C4-2B (cell line): ENCODE results near the gene SNX25.

Source experiments
- H3K27ac ChIP-seq: fragments of 450-650 bp; 2 replicates; pipeline ENCODE4 v1.5.1; 2017
- CTCF ChIP-seq: fragments of 450-650 bp; conservative IDR thresholded peaks from 2 replicates; pipeline ENCODE4 v1.5.1; 2017; ENCODE audit warnings: mild to moderate bottlenecking
- ZFX ChIP-seq: fragments of 450-650 bp; IDR thresholded peaks from 2 replicates; pipeline ENCODE4 v1.6.1; 2017

The SNX25 gene

GRCh38 chr4:185215261-185215660 lies 5.9 kb downstream of the SNX25 start:
- H3K27ac ChIP-seq, result no peak overlapping the region

GRCh38 chr4:185217408-185217975 lies 8.1 kb downstream of the SNX25 start:
- no peak overlapping the region for H3K27ac ChIP-seq
- no peak for TF ChIP-seq ZFX
- no peak for TF ChIP-seq CTCF

More at GRCh38 chr4:185215261-185215660, 5.9 kb downstream of the SNX25 start:
- TF ChIP-seq CTCF (no peak), ZFX (no peak)

- no peak overlapping the region for H3K27ac ChIP-seq
- TF ChIP-seq CTCF (no peak), ZFX (no peak)
Measured at GRCh38 chr4:185218312-185218711, 8.9 kb downstream of the SNX25 start.

DNA sequence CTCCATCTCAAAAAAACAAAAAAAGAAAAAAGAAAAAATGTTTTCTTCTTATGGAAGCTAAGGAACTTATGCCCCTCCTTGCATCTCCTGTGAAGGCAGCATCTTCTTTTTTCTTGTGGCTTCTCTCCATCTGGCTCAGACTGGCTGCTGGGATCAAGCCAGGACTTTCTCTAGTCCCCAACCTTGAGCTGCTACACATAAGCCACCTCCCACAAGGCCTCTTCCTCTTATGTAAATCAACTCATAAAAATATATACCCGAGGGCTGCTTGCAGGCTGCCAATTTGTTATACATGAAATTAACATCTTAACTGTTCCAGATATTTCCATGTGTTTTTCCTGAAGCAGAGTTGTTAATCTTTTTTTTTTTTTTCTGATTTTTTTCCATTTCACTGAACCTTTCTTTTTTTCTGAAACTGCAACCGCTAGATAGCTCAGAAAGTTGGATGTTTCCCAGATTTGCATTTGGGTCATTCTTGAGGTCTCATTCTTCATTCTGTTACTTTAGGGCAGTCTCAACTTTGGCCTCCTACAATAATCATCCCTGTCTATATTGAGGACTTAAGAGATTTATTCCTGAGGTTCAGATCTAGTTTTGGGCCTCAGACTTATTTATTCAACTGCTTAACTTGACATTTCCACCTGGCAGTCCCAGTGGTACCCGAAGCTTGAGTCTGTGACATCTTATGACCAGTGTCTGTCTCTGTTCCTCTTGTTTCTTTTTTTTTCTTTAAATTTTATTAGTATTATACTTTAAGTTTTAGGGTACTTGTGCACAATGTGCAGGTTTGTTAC lies 10.3 kb downstream of the SNX25 start:
- no peak overlapping the region; the same call in 1 of the 2 replicates for H3K27ac ChIP-seq
- TF ChIP-seq ZFX (no peak), CTCF (no peak)

GRCh38 chr4:185221491-185221890 lies 12.1 kb downstream of the SNX25 start:
- no peak overlapping the region for H3K27ac ChIP-seq
- TF ChIP-seq CTCF (no peak), ZFX (no peak)

- TF ChIP-seq CTCF, result no peak
- no peak for TF ChIP-seq ZFX
- no peak overlapping the region for H3K27ac ChIP-seq
Measured at GRCh38 chr4:185221912-185222311, 12.5 kb downstream of the SNX25 start.

GRCh38 chr4:185222598-185222997 lies 13.2 kb downstream of the SNX25 start:
- H3K27ac ChIP-seq, result no peak overlapping the region
- TF ChIP-seq CTCF (no peak), ZFX (no peak)
